GM21367 (cell line): ENCODE results near the gene CTAG2.
"Not testable (repeated sequence)": the region's sequence is repeated elsewhere in the genome, so short reads cannot be mapped to it uniquely, and the experiment has no call there.

Experiments
- ATAC-seq: cut with Tn5 transposase; IDR thresholded peaks from one replicate; pipeline ENCODE4 v1.9.1; 2021; ENCODE audit not compliant: unreplicated experiment

CTAG2 gene

DNA sequence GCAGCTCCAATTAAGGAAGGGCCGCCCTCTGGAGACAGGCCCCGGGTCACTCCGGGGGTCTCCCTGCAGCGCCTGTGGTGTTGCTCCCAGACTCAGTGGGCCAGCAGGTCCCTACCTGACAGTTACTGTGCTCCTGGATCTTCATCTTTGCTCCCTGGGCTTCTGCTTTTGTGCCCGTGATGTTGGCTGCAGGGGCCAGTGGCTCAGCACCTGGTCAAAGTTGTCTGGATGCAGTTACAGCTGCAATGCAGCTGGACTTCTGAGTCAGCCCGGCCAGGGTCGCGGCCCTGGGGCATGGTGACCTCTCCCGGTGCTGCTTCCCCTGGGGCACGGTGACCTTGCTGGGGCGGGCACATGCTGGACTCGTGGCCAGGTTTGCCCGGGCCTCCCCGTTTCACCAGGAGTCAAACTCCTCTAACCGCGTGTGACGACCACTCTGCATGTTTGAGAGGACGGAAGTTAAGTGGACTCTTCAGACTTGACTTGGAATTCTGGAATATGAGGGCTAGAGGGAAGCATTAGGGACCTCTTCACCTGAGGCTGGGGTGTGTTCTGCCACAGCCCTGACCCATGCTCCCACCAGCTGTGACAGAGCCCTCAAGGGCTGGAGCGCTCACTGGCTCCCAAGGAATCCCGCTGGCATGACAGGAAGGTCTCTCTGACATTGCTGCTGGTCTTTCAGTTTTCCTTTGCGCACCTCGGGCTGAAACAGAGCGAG lies 3.7 kb downstream of the CTAG2 start:
- no peak for ATAC-seq

- no peak for ATAC-seq
Observed at GRCh38 chrX:154648931-154649330, 4.4 kb downstream of the CTAG2 start.

DNA sequence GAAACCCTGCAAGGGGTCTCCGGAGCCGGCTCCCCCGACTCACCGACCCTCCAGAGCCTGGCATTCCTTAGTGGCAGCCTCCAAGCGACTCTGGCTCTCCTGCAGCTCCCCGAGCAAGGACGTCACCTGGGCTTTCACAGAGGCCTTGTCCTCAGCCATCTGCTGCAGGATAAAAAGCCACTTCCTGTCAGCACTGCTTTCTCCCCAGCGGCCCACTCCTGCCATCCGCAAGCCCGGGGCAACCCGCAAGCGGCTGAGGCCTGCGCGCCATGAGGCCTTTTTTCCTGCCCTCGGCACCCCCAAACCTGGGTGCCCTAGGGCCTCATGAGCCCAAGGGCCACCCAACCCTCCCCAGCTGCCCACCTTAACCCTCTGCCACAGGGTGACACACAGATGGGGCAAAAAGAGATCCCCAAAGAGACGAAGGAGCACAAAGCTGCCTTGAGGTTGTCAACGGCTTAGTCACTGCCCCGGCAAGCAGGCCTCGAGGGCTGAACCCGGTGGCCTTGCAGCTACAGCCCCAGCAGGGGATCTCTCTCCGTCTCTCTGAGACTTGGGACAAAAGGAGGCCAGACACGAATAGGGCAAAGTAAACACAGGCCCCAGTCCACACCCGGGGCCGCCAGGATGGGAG lies 7.5 kb downstream of the CTAG2 start:
- not testable (repeated sequence) for ATAC-seq

GRCh38 chrX:154643708-154644107 lies 9.7 kb downstream of the CTAG2 start:
- ATAC-seq, result not testable (repeated sequence)

DNA sequence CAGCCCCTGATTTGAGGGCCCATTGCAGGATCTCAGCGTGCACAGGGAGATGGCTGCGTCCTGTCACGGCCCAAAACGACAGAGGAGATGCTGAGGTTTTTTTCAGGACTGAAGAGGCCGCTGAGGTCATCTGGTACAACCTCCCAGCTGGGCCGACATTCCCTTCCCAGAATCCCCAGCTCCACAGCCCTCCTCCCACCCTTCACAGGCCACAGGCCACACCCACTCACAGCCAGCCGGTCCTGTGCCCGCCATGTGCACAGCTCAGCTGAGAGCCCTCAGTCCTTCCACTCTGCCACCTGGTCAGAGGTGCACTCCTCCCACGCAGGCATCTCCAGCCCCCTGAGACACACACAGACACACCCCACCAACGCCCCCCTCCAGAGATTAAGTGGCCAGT lies 11.6 kb downstream of the CTAG2 start:
- ATAC-seq, result not testable (repeated sequence)

DNA sequence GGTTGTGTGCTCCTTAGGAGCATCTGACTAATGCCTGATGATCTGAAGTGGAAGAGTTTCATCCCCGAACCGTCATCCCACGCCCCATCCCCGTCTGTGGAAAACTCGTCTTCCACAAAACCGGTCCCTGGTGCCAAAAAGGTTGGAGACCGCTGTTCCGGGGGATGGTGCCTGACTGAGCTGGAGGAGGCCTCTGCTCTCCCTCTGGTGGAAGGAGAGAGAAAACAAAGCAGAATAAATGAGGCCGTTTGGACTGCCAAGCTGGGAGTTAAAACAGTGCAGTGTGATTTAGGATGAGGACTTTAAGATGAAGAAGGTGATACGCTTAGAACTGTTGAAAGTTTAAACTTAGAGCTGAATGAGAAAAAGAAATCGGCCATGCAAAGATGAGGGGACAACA lies 19.7 kb downstream of the CTAG2 start:
- not testable (repeated sequence) for ATAC-seq

DNA sequence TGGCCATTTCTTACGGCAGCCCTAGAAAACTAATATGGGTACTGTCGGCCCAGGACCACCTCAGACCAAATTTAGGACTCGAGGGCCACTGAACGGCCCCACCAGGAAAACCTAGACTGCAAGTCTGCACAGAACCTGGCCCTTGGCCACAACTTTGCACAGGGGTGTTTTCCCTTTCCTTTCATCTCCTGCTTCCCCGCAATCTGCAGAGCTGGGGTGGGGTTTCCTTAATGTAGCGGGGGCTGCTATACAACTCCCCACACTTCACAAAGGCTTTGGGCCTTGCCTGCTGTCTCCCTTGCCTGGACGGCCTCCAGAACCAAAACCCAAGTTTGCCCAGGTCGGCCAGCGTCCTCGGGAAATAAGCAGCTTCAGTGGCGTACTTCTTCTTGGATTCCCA lies 22.4 kb downstream of the CTAG2 start:
- ATAC-seq, result not testable (repeated sequence)

DNA sequence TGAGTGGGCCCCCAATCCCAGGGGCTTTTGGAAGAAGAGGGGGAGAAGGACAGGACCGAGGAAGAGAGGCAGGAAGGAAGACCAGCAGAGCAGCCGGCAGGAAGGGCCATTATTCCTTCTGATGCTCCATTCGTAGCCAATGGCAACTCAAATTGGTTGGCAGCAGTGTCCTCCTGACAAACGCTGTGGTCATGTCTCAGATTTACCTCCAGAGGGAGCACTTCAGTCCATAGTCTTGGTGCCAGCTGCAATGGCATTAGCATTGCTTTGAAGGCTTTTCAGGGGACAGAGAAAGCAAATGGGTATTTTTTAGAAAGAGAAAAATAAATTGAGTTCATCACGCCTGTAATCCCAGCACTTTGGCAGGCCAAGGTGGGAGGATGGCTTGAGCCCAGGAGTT lies 24.4 kb downstream of the CTAG2 start:
- ATAC-seq, result not testable (repeated sequence)

- ATAC-seq, result not testable (repeated sequence)
Observed at GRCh38 chrX:154620767-154621414, 32.5 kb downstream of the CTAG2 start.

- not testable (repeated sequence) for ATAC-seq
Observed at GRCh38 chrX:154619182-154619581, 34.2 kb downstream of the CTAG2 start, which contains the start of gene CTAG1B. Gene CTAG1B, minus strand, starts transcription at chrX:154619282. Its CDS starts 64 bp downstream, at chrX:154619218.

DNA sequence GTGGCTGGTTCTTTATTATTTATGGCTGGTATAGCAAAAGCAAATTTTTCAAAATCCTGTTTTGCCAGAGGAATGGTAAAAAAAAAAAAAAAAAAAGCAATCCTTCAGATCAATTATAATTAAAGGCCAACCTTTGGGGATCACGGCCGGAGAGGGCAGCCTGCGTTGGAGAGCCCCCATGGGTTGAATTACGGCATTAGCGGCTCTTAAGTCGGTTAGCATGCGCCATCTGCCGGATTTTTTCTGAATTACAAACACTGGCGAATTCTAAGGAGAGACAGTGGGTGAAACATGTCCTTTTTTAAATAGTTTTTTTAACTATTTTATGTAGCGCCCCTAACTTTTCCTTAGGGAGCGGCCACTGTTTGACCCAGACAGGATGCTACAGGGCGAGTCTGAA lies 39.8 kb downstream of the CTAG2 start:
- not testable (repeated sequence) for ATAC-seq

GRCh38 chrX:154611146-154611545 lies 42.2 kb downstream of the CTAG2 start:
- not testable (repeated sequence) for ATAC-seq

- ATAC-seq, result not testable (repeated sequence)
Observed at GRCh38 chrX:154608823-154609222, 44.6 kb downstream of the CTAG2 start.

- ATAC-seq, result not testable (repeated sequence)
Observed at GRCh38 chrX:154607976-154608375, 45.4 kb downstream of the CTAG2 start.

GRCh38 chrX:154607370-154607769 lies 46.0 kb downstream of the CTAG2 start:
- ATAC-seq, result no peak

GRCh38 chrX:154605566-154605965 lies 47.8 kb downstream of the CTAG2 start:
- ATAC-seq, result no peak

GRCh38 chrX:154603438-154604430 lies 49.6 kb downstream of the CTAG2 start:
- no peak for ATAC-seq

- ATAC-seq, result no peak
Observed at GRCh38 chrX:154602766-154603437, 50.5 kb downstream of the CTAG2 start.

- ATAC-seq, result no peak
Observed at GRCh38 chrX:154602226-154602625, 51.2 kb downstream of the CTAG2 start.
